Left kidney (tissue), 8 donors: ENCODE results near the gene CRKL. TPM values are rescaled to one million over a fixed set of nuclear protein-coding genes. Genes with fewer than 3 reads are reported as not detected.
"Not testable (repeated sequence)": the region's sequence is repeated elsewhere in the genome, so short reads cannot be mapped to it uniquely, and the experiment has no call there.

Source experiments
- DNase-seq: peaks from one replicate; pipeline ENCODE4 v3.0.0-alpha.2; 2013
- long read RNA-seq, 8 donors: transcript quantifications; one replicate each; lab custom pipeline, GENCODE V29; 2026
- polyA plus RNA-seq: library from polyadenylated mRNA; unstranded; fragments of 120-200 nt; gene quantifications from one replicate; pipeline ENCODE4 v1.2.1, GENCODE V29; 2013; ENCODE audit not compliant: insufficient read length

CRKL gene
- 62.3 TPM for polyA plus RNA-seq
- long read RNA-seq, donor 1, full-length matches to known transcripts, result 26 of 88 reads
- long read RNA-seq, donor 1, partial matches to known transcripts, result 62 of 88 reads
- long read RNA-seq, donor 1, other reads (novel, unspliced or antisense), result 0 of 88 reads
- long read RNA-seq, donor 2, full-length matches to known transcripts, result 21 of 21 reads
- long read RNA-seq, donor 2, partial matches to known transcripts, result 0 of 21 reads
- long read RNA-seq, donor 2, other reads (novel, unspliced or antisense), result 0 of 21 reads
- long read RNA-seq, donor 3, full-length matches to known transcripts, result 14 of 66 reads
- long read RNA-seq, donor 3, partial matches to known transcripts, result 52 of 66 reads
- long read RNA-seq, donor 3, other reads (novel, unspliced or antisense), result 0 of 66 reads
- long read RNA-seq, donor 4, full-length matches to known transcripts, result 1 of 1 reads
- long read RNA-seq, donor 4, partial matches to known transcripts, result 0 of 1 reads
- long read RNA-seq, donor 4, other reads (novel, unspliced or antisense), result 0 of 1 reads
- long read RNA-seq, donor 5, full-length matches to known transcripts, result 13 of 13 reads
- long read RNA-seq, donor 5, partial matches to known transcripts, result 0 of 13 reads
- long read RNA-seq, donor 5, other reads (novel, unspliced or antisense), result 0 of 13 reads
- long read RNA-seq, donor 6, full-length matches to known transcripts, result 16 of 37 reads
- long read RNA-seq, donor 6, partial matches to known transcripts, result 21 of 37 reads
- long read RNA-seq, donor 6, other reads (novel, unspliced or antisense), result 0 of 37 reads
- long read RNA-seq, donor 7, full-length matches to known transcripts, result 24 of 42 reads
- long read RNA-seq, donor 7, partial matches to known transcripts, result 18 of 42 reads
- long read RNA-seq, donor 7, other reads (novel, unspliced or antisense), result 0 of 42 reads
- long read RNA-seq, donor 8, full-length matches to known transcripts, result 12 of 17 reads
- long read RNA-seq, donor 8, partial matches to known transcripts, result 5 of 17 reads
- long read RNA-seq, donor 8, other reads (novel, unspliced or antisense), result 0 of 17 reads

GRCh38 chr22:20916916-20917810 is at the start of gene CRKL:
CRKL (plus strand) TSS chr22:20917407; CDS start chr22:20917935, 528 bp downstream.
- DNase-seq, result peak; percentile 95

DNA sequence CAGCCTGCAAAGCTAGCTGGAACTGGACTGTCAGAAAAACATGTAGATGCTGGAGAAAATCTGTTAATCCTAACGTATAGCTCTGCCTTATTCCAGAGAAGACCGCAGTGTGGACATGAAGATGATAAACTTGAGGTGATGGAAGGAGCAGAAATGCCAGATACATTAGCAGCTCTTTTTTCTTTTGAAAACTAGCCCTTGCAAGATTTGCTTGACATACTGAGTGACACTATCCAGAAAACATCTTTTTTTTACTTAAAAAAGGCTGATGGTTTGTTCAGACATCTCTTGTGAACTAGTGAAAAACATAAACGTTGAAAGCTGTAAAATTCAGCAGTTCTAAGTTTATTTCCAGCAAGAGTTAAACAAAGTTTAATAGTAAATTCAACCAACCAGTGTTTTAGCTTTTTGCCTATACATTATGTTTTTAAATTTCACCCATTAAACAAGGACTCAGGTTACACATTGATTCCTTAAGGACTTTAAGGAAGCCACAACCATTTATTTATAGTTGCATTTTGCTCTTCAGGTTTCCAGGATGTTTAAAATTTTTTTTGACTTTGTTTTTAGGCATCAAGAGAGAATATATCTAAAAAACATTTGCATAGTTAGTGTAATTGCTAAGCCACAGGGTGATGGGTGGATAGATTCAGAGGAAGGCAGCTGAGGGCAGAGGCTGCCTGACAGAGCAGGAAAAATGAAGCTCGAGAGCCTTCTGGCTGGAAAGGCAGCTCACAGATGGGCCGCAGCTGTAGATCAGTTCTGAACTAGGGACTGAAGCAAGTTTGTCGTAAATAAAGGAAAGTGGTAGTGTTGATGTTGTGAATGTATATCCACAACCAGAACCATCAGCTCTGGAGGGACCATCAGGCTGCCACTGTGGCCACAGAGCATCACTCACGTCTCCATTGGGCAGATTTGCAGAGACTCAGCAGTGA is 48.9 kb upstream of the CRKL start:
- no peak for DNase-seq

GRCh38 chr22:20869234-20869633 is 48.0 kb upstream of the CRKL start:
- no peak for DNase-seq

- no peak for DNase-seq
Measured at GRCh38 chr22:20873214-20873613, 44.0 kb upstream of the CRKL start.

DNA sequence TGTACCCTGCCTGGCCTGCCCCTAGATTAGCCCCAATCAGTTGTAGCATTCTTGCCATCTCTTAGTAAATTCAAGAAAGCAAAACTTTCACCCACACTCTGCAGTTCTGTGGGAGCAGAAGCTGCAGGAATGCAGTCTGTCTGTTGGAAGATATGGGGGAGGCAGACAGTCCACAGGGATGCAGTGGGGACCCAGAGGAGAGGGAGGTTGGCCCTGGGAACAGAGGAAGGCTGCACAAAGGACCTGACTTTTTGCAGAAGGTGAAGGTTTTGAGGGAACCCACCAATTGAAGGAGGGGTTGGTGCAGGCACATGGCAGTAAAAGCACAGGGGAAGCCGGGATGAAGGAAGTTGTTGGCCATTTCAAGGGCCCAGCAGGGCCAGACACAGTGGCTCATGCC is 41.9 kb upstream of the CRKL start:
- DNase-seq, result no peak

- no peak for DNase-seq
Measured at GRCh38 chr22:20877715-20878114, 39.5 kb upstream of the CRKL start.

DNA sequence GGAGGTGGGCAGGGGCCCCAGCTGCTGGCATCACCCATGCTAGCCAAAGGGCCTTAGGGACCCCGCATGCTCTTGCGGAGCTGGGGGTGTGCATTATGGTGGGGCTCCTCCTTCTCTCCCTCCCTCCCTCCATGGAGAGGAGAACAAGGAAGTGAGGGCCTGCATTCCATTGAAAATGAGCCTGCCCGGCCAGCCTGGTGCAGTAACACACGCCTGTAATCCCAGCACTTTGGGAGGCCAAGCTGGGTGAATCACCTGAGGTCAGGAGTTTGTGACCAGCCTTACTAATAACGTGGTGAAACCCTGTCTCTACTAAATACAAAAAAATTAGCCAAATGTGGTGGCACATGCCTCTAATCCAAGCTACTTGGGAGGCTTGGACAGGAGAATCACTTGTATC is 36.0 kb upstream of the CRKL start:
- DNase-seq, result no peak

GRCh38 chr22:20881869-20882815 is 35.1 kb upstream of the CRKL start:
- no peak for DNase-seq

DNA sequence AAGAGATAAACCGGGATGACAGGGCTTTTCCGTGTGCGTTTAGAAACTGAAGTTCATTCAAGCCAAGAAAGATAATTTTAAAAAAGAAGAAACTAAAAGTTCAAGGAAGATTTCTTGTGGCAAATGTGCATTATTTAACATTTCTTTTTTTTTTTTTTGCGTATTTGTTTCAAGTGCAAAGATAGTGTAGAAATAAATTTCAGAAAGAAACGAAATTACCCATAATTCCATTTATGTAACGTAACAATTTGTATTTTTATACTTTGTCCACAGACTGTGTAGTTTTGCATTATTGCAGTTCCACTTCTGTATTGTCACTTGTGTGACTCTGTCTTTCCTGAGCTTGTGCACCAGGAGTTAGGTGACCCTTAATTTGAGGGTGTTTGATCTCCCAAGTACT is 34.4 kb upstream of the CRKL start:
- no peak for DNase-seq

DNA sequence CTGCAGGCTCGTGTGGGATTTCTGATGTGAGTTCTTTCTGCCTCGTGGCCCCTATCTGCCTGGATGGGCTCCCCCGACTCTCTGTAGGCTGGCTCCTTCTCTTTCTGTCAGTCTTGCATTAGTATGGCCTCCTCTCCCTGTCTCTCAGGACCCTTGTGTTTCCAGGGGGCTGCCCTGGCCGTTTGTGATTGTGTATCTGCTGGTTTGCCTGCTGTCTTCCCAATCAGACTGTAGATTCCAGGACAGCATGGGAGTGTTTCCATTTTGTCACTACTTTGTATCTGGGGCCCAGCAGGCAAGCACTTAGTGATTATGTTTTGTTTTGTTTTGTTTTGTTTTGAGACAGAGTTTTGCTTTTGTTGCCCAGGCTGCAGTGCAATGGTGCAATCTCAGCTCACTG is 32.8 kb upstream of the CRKL start:
- DNase-seq, result no peak

GRCh38 chr22:20885017-20885556 is 32.1 kb upstream of the CRKL start:
- no peak for DNase-seq

DNA sequence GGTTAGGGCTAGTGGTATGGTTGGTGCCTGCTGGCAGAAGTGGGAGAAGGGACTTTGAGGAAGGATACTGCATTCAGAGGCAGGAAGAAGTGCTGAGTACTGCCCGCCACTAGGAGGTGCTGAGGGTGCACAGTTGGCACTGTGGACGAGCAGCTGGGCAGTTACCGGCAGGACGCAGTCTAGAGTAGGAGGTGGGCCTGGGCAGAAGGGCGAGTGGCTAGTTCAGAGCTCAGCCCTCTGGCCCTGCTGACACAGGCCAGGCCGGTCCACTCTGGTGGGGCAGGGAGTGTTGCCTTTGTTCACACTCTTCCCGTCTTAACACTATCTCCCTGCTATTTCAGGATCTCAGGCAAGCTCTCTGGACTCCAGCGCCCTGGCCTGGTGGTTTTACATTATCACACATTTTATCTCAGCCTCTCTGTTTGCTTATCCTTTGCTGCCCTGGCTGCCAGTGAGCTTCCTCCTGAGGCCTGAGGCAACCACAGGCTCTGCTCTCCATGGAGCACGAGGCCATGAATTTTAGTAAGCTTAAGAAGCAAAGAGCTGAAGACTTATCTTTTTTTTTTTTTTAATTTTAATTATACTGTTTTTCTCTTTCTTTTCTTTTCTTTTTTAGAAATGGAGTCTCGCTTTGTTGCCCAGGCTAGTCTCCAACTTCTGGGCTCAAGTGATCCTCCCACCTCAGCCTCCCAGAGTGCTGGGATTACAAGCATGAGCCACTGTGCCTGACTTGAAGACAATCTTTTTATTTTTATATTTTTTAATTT is 31.5 kb upstream of the CRKL start:
- DNase-seq, result peak; percentile 61

DNA sequence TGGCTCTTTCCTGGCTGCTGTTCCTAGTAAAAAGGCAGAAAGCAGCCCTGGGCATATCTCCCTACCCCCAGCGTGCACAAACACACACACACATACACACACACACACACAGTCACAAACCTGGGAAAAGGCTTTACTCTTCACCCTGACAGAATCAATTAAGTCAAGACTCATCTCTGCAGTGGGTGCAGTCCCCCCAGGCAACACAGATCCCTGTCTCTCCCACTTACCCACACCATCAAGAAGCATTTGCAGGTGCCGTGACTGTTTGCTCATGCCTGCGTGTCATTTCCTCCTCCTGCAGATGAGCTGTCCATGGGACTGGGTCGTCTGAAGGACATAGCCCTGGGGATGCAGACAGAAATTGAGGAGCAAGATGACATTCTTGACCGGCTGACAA is 29.8 kb upstream of the CRKL start:
- DNase-seq, result no peak

DNA sequence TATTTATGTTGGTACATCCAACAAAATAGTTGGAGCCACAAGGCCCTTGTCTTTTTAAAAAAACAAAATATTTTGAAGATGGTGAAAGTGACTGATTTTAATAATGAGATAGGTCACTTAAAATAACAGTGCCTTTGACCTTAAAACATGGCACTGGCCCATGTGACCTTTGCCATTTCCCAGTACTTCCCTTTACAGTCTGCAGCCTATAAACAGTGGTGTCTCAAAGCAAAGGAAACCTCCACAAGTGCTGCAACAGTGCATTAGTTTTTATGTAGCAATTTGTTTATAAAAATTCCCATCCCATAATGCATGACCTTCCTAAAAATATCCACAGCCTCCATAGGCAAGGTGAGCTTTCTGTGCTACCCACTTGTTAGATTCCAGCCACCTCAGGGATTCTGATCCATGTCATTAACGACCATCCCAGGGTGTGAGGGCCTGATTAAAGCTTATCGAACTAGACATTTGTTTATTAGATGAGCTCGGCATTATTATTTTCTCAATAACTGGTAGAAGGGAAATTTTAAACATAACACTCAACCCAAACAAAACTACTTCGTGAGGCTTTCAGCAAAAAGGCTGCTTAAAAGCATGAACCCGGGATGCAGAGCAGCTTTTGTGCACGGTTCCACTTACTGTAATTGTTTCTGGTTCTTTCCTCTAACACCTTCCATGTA is 28.0 kb upstream of the CRKL start:
- DNase-seq, result no peak

DNA sequence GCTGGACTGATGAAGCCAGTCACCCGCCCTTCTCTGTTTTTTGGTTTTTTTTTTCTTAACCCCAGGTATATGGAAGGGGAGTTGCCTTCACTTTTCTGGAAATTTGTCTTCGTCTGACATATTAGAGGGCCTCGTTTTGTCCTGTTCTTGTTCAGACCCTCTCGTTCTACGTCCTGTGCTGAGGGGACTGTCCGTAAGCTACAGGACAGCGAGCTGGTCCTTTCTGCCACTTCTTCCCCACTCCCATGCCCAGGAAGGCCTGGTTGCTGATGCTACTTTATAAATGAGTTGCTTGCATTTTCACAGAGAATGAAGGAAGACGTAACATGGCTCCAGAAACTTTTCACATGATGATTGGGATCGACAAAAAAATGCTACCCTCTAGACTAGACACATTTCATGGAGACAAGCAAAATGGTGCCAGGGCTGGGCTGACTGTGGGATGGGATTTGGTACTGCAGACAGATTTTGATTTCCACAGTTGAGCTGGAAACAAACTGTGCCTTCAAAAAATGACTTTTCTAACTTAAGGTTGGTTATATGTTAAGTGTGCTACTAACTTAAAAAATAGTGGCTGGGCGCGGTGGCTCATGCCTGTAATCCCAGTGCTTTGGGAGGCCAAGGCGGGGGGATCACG is 27.2 kb upstream of the CRKL start:
- no peak for DNase-seq

DNA sequence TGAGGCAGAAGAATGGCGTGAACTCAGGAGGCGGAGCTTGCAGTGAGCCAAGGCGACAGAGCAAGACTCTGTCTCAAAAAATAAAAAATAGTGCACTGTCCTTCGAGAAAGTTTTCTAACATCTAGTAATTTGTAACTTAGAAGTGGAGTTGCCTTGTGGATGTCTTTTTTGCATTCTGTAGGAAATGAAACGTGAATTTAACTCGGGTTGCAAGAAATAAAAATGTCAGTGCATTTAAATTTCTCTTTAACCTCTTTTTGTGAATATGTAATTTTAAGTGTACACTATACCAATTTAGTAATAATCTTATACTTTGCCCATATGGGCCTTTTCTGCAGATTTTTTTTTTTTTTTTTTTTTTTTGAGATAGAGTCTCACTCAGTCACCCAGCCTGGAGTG is 26.2 kb upstream of the CRKL start:
- no peak for DNase-seq

DNA sequence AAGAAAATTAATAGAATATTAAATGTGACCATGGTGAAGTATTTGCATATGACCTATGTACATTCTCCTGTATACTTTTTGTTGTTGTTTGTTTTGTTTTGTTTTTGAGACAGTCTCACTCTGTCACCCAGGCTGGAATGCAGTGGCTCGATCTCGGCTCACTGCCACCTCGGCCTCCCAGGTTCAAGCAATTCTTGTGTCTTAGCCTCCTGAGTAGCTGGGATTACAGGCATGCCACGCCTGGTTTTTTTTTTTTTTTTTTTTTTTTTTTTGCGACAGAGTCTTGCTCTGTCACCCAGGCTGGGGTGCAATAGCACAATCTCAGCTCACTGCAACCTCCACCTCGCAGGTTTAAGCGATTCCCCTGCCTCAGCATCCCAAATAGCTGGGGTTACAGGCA is 19.5 kb upstream of the CRKL start:
- DNase-seq, result not testable (repeated sequence)
